ENCODE results near the gene COL4A6.

COL4A6 gene

DNA sequence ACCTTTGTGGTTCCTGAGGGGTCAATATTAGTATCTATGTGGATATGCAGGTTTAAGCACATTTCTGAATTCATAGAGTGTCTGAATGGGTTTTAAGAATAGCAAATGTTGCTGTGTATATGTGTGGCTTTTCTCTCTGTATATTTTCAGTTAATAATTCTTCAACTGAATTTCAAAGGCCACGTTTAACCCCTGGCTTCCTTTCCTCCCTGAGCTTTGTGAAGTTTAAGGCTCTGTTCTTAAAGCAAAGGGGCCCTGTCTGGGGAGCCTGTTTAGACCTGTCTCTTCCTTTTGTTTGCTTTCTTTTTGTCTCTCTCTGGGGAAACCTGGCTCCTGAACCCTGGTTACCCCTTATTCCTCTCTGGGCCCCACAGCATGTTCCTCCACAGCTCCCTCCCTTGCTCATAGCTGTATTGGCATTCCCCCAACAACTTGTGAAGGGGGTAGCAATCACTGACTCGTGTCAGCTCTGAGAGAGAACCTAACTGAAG lies 139.1 kb downstream of the COL4A6 start:
- TF ChIP-seq, protein P1, sequence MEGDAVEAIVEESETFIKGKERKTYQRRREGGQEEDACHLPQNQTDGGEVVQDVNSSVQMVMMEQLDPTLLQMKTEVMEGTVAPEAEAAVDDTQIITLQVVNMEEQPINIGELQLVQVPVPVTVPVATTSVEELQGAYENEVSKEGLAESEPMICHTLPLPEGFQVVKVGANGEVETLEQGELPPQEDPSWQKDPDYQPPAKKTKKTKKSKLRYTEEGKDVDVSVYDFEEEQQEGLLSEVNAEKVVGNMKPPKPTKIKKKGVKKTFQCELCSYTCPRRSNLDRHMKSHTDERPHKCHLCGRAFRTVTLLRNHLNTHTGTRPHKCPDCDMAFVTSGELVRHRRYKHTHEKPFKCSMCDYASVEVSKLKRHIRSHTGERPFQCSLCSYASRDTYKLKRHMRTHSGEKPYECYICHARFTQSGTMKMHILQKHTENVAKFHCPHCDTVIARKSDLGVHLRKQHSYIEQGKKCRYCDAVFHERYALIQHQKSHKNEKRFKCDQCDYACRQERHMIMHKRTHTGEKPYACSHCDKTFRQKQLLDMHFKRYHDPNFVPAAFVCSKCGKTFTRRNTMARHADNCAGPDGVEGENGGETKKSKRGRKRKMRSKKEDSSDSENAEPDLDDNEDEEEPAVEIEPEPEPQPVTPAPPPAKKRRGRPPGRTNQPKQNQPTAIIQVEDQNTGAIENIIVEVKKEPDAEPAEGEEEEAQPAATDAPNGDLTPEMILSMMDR (IDR thresholded peaks at IDR 0.05; ENCODE audit: extremely low read depth, insufficient read depth, missing control alignments): no peak
- in situ Hi-C loops (cut with MboI; ENCODE audit: low pct_unique_long_range_greater_than_20kb, low sequenced_read_pairs, unreplicated experiment): no loop called here
- no peak for DNase-seq (ENCODE audit: low spot score)

GRCh38 chrX:108298165-108298602 lies 140.0 kb downstream of the COL4A6 start:
- no peak for DNase-seq (ENCODE audit: low spot score)
- TF ChIP-seq, protein P1 (IDR thresholded peaks at IDR 0.05; ENCODE audit: extremely low read depth, insufficient read depth, missing control alignments): no peak
- in situ Hi-C loops (cut with MboI; ENCODE audit: low pct_unique_long_range_greater_than_20kb, low sequenced_read_pairs, unreplicated experiment): no loop called here

DNA sequence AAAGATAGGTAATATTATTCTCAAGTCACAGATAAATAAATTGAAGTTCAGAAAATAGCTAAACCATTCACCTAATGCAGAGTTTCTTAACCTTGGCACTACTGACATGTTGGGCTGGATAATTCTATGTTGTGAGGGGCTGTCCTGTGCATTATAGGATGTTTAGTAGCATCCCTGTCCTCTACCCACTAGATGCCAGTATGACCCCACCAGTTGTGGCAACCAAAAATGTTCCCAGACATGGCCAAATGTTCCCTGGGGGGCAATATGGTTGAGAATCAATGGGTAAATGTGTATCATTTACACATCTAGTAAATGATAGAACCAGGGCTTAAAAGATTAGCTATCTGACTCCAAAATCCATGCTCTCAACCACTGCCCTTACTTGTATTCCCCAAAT lies 140.9 kb downstream of the COL4A6 start:
- TF ChIP-seq, protein P1 (IDR thresholded peaks at IDR 0.05; ENCODE audit: extremely low read depth, insufficient read depth, missing control alignments): no peak
- no peak for DNase-seq (ENCODE audit: low spot score)
- in situ Hi-C loops (cut with MboI; ENCODE audit: low pct_unique_long_range_greater_than_20kb, low sequenced_read_pairs, unreplicated experiment): no loop called here

- DNase-seq (ENCODE audit: low spot score): no peak
Observed at GRCh38 chrX:108292053-108292452, 146.2 kb downstream of the COL4A6 start.

GRCh38 chrX:108285918-108286317 lies 152.3 kb downstream of the COL4A6 start:
- TF ChIP-seq, protein P1 (IDR thresholded peaks at IDR 0.05; ENCODE audit: extremely low read depth, insufficient read depth, missing control alignments): no peak
- no peak for DNase-seq (ENCODE audit: low spot score)
- in situ Hi-C loops (cut with MboI; ENCODE audit: low pct_unique_long_range_greater_than_20kb, low sequenced_read_pairs, unreplicated experiment): no loop called here

More at GRCh38 chrX:108292053-108292452, 146.2 kb downstream of the COL4A6 start:
- in situ Hi-C loops (cut with MboI; ENCODE audit: low pct_unique_long_range_greater_than_20kb, low sequenced_read_pairs, unreplicated experiment): no loop called here
- TF ChIP-seq, protein P1 (IDR thresholded peaks at IDR 0.05; ENCODE audit: extremely low read depth, insufficient read depth, missing control alignments): no peak

DNA sequence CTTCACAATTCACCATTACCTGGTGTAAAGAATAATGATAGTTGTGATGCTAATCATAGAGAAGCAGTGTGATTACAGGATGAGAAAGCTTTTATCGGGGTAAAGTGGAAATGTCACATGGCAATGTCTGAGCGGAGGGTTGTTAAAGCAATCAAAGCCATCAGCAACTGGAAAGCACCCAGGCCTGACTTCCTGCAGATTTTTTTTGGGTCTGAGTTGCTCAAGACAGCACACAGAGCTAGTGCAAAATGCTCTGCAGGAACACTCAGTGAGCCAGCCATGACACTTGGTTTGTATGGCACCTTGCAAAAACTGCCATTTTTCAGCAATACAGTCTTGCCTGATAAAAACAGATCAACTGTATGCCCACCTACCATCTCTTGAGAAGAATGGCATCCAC lies 152.9 kb downstream of the COL4A6 start:
- no peak for DNase-seq (ENCODE audit: low spot score)
- in situ Hi-C loops (cut with MboI; ENCODE audit: low pct_unique_long_range_greater_than_20kb, low sequenced_read_pairs, unreplicated experiment): no loop called here
- TF ChIP-seq, protein P1 (IDR thresholded peaks at IDR 0.05; ENCODE audit: extremely low read depth, insufficient read depth, missing control alignments): no peak

- in situ Hi-C loops (cut with MboI; ENCODE audit: low pct_unique_long_range_greater_than_20kb, low sequenced_read_pairs, unreplicated experiment): no loop called here
- DNase-seq (ENCODE audit: low spot score): no peak
- TF ChIP-seq, protein P1 (IDR thresholded peaks at IDR 0.05; ENCODE audit: extremely low read depth, insufficient read depth, missing control alignments): no peak
Observed at GRCh38 chrX:108275732-108276131, 162.5 kb downstream of the COL4A6 start.

Measured in GM13977 (cell line).